Gastrocnemius medialis (tissue), 4 donors: ENCODE data around the gene EHBP1L1. TPM values are rescaled to one million over a fixed set of nuclear protein-coding genes. Genes with fewer than 3 reads are reported as not detected.
A peak's percentile ranks its signal among the peaks of the same experiment; 100 is the strongest.

ENCODE experiments used
- ATAC-seq, 2 donors: fragments of 150-250 bp; one replicate each; pipeline ENCODE4 v1.9.1; 2016
- DNase-seq, 2 donors: peaks; one replicate each; pipeline ENCODE4 v3.0.0-alpha.2; 2019
- H3K27ac ChIP-seq, 4 donors: fragments of 200-600 bp; sonication (generic); 1 replicate in 1 of 4; 2 replicates in 3 of 4; pipeline ENCODE4 v1.5.1; 2016 to 2018; ENCODE audit warnings: mild to moderate bottlenecking in 2 of 4, moderate library complexity in 1 of 4
- H3K27me3 ChIP-seq, 3 donors: fragments of 200-600 bp; sonication (generic) in 2 of 3; 1 replicate in 1 of 3; 2 replicates in 2 of 3; pipeline versions ENCODE4 v1.5.1 to v1.6.0; 2016 to 2019; ENCODE audit warnings: mild to moderate bottlenecking in 1 of 3, moderate library complexity in 1 of 3
- H3K36me3 ChIP-seq, 2 donors: fragments of 200-600 bp; sonication (generic) in 1 of 2; one replicate each; pipeline ENCODE4 v1.5.1; 2017 to 2018
- H3K4me1 ChIP-seq, 2 donors: fragments of 200-600 bp; sonication (generic) in 1 of 2; one replicate each; pipeline ENCODE4 v1.5.1; 2016 to 2017; ENCODE audit warnings: mild to moderate bottlenecking in 2 of 2
- H3K4me3 ChIP-seq, 4 donors: fragments of 200-600 bp; sonication (generic) in 3 of 4; 1 replicate in 1 of 4; 2 replicates in 3 of 4; pipeline ENCODE4 v1.5.1; 2016 to 2019; ENCODE audit warnings: mild to moderate bottlenecking in 2 of 4
- H3K9me3 ChIP-seq, 3 donors: fragments of 200-600 bp; sonication (generic) in 2 of 3; 1 replicate in 1 of 3; 2 replicates in 2 of 3; pipeline ENCODE4 v1.5.1; 2016 to 2019
- POLR2A ChIP-seq, 2 donors: fragments of 450-650 bp; IDR thresholded peaks; one replicate each; pipeline ENCODE4 v1.6.1; 2017; ENCODE audit warnings: antibody characterized with exemption in 2 of 2, mild to moderate bottlenecking in 2 of 2, moderate library complexity in 2 of 2
- in situ Hi-C, 4 donors: fragments of 200-750 bp; cut with MboI; loops; one replicate each; pipeline versions ENCODE4 v1.15.0 to v1.8.0; 2017; ENCODE audit warnings: low sequenced_read_pairs in 4 of 4
- intact Hi-C: fragments of 100-400 bp; cut with DNase I; formaldehyde crosslinking; loops from one replicate; pipeline ENCODE4 v1.15.1; 2023; ENCODE audit warnings: low total_unique reads
- total RNA-seq, 4 donors: library from RNA; depleted of rRNA; stranded (reverse); fragments of >200 nt; gene quantifications; one replicate each; pipeline versions ENCODE4 v1.1.0 to v1.2.3, GENCODE V29; 2016
- TF ChIP-seq, protein P1 (sequence below), 5 experiments: fragments of 450-650 bp in 3 of 5; fragments of 200-600 bp in 2 of 5; sonication (generic) in 2 of 5; IDR thresholded peaks in 4 of 5; conservative IDR thresholded peaks in 1 of 5; 1 replicate in 4 of 5; 2 replicates in 1 of 5; pipeline ENCODE4 v1.5.1; 2016 to 2019; ENCODE audit warnings: antibody characterized with exemption in 5 of 5, mild to moderate bottlenecking in 3 of 5, moderate library complexity in 3 of 5

EHBP1L1 gene
- total RNA-seq, 4 donors from 2014 or later, result 191 to 374 (median 250) TPM

DNA sequence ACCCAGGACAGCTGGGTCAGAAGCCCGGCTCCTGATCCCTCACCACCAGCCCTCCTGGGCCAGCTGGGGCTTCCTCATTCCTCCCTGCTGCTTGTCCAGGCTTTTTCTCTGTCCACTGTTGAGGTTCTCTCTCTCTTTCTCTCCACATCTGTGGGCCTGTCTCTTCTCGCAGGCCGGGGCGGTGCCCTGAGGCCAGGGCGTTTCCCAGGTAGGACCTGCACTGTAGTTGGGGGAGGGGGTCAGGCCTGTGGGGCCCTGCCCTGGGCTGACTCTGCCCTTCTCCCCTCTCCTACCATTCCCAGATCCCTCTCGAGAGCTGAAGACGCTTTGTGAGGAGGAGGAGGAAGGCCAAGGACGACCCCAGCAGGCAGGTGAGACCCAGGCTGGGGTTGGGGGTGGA, 4.9 kb downstream of the EHBP1L1 start:
- in situ Hi-C loops, result no loop called here
- H3K27ac ChIP-seq, result peak overlapping the region; percentile 100

DNA sequence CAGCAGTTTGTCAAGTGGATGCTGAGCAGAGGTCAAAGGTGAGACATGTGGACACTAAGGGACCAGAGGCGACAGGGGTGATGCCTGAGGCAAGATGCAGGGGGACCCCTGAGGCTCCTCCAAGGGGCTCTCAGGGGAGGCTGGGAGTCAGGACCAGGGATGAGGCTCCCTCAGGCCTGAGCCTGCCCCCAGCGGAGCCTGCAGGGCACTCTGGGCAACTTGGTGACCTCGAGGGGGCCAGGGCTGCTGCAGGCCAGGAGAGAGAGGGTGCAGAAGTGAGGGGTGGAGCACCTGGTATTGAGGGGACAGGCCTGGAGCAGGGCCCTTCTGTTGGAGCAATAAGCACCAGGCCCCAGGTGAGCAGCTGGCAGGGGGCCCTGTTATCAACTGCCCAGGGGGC, 6.1 kb downstream of the EHBP1L1 start:
- no peak for TF ChIP-seq POLR2A (IDR thresholded peaks at IDR 0.05)
- TF ChIP-seq, protein P1, sequence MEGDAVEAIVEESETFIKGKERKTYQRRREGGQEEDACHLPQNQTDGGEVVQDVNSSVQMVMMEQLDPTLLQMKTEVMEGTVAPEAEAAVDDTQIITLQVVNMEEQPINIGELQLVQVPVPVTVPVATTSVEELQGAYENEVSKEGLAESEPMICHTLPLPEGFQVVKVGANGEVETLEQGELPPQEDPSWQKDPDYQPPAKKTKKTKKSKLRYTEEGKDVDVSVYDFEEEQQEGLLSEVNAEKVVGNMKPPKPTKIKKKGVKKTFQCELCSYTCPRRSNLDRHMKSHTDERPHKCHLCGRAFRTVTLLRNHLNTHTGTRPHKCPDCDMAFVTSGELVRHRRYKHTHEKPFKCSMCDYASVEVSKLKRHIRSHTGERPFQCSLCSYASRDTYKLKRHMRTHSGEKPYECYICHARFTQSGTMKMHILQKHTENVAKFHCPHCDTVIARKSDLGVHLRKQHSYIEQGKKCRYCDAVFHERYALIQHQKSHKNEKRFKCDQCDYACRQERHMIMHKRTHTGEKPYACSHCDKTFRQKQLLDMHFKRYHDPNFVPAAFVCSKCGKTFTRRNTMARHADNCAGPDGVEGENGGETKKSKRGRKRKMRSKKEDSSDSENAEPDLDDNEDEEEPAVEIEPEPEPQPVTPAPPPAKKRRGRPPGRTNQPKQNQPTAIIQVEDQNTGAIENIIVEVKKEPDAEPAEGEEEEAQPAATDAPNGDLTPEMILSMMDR (IDR thresholded peaks at IDR 0.05 in 4 of 5, conservative IDR thresholded peaks at IDR 0.05 in 1 of 5), result no peak
- intact Hi-C loops (no loop called here), in situ Hi-C loops (no loop called here)
- Histone ChIP-seq H3K4me1 (peaks cover 51 to 54% of the 10 kb centered on the region in 2 donors), H3K36me3 (peaks cover 0 to 60% of the 10 kb centered on the region in 2 donors), H3K9me3 (no peaks in the 10 kb centered on the region), H3K27me3 (no peaks in the 10 kb centered on the region), H3K27ac (peak overlapping the region; percentile 100), H3K4me3 (no peak overlapping the region)
- DNase-seq (no peak), ATAC-seq (no peak)

More for the DNA sequence above, 4.9 kb downstream of the EHBP1L1 start:
- TF ChIP-seq, protein P1 (IDR thresholded peaks at IDR 0.05 in 4 of 5, conservative IDR thresholded peaks at IDR 0.05 in 1 of 5), result no peak
- no peak for TF ChIP-seq POLR2A (IDR thresholded peaks at IDR 0.05)
- Histone ChIP-seq H3K4me1 (peaks cover 44 to 48% of the 10 kb centered on the region in 2 donors), H3K4me3 (no peak overlapping the region), H3K36me3 (peaks cover 0 to 54% of the 10 kb centered on the region in 2 donors), H3K9me3 (no peaks in the 10 kb centered on the region), H3K27me3 (no peaks in the 10 kb centered on the region)
- ATAC-seq (no peak), DNase-seq (no peak)
- intact Hi-C loops, result no loop called here

DNA sequence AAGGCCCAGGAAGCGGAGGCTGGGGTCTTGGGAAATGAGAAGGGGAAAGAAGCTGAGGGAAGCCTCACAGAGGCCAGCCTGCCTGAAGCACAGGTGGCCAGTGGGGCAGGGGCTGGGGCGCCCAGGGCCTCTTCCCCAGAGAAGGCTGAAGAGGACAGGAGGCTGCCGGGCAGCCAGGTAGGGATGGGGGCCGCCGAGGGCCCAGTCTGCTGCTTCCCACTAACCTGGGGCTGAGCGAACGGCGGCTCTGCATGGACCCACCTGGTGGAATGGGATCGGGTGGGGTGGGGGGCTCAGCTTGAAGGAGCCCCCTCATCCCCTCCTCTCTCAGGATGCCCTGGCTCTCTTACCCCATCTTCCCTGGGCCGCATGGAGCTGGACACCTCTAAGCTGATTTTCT, 7.7 kb downstream of the EHBP1L1 start:
- peaks cover 51 to 54% of the 10 kb centered on the region in 2 donors for H3K4me1 ChIP-seq
- no peak for TF ChIP-seq POLR2A (IDR thresholded peaks at IDR 0.05)
- TF ChIP-seq, protein P1 (IDR thresholded peaks at IDR 0.05 in 4 of 5, conservative IDR thresholded peaks at IDR 0.05 in 1 of 5), result no peak

DNA sequence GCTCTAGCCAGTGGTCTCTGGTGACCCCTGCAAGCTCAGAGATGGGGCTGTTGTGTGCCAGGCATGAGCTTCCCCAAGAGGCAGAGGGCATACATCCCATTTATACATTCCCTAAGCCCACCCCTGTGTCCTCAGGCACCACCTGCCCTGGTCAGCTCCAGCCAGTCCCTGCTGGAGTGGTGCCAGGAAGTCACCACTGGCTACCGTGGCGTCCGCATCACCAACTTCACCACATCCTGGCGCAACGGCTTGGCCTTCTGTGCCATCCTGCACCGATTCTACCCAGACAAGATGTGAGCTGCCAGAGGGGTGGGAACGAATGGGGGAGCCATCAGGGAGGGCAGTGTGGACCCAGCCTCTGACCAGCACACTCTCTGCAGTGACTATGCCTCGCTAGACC, 8.3 kb downstream of the EHBP1L1 start:
- no peak overlapping the region for H3K4me3 ChIP-seq
- H3K4me1 ChIP-seq, result peaks cover 51 to 54% of the 10 kb centered on the region in 2 donors
- ATAC-seq (no peak), DNase-seq (no peak)
- in situ Hi-C loops (no loop called here), intact Hi-C loops (no loop called here)
- TF ChIP-seq, protein P1 (IDR thresholded peaks at IDR 0.05 in 4 of 5, conservative IDR thresholded peaks at IDR 0.05 in 1 of 5), result no peak
- TF ChIP-seq POLR2A (IDR thresholded peaks at IDR 0.05), result no peak
- H3K9me3 ChIP-seq, result no peaks in the 10 kb centered on the region
- H3K36me3 ChIP-seq, result peaks cover 0 to 60% of the 10 kb centered on the region in 2 donors
- no peaks in the 10 kb centered on the region for H3K27me3 ChIP-seq
- peak overlapping the region; percentile 100 for H3K27ac ChIP-seq

More for the DNA sequence above, 7.7 kb downstream of the EHBP1L1 start:
- intact Hi-C loops (no loop called here), in situ Hi-C loops (no loop called here)
- Histone ChIP-seq H3K4me3 (no peak overlapping the region), H3K27ac (peak overlapping the region; percentile 100), H3K36me3 (peaks cover 0 to 60% of the 10 kb centered on the region in 2 donors), H3K9me3 (no peaks in the 10 kb centered on the region), H3K27me3 (no peaks in the 10 kb centered on the region)
- ATAC-seq, result no peak
- DNase-seq, result no peak

DNA sequence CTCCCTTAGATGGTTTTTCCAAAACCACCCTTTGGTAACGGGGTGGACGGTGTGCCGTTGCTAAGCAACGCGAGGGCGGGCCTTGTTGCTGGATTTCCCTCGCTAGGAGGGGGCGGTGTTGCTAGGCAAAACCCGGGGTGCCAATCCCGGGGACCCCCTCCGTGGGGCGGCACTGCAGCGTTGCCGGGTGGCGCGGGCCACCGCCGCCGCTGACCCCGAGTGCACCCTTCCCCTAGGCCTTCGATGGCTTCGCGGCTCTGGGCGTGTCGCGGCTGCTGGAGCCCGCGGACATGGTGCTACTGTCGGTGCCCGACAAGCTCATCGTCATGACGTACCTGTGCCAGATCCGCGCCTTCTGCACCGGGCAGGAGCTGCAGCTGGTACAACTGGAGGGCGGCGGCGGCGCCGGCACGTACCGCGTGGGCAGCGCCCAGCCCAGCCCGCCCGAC, 8.9 kb downstream of the EHBP1L1 start:
- TF ChIP-seq, protein P1 (IDR thresholded peaks at IDR 0.05 in 4 of 5, conservative IDR thresholded peaks at IDR 0.05 in 1 of 5), result no peak
- no peak for TF ChIP-seq POLR2A (IDR thresholded peaks at IDR 0.05)
- Histone ChIP-seq H3K4me3 (no peak overlapping the region), H3K4me1 (peaks cover 56% of the 10 kb centered on the region in 2 donors), H3K27ac (peak overlapping the region; percentile 100), H3K9me3 (no peaks in the 10 kb centered on the region), H3K27me3 (no peaks in the 10 kb centered on the region), H3K36me3 (peaks cover 0 to 58% of the 10 kb centered on the region in 2 donors)
- in situ Hi-C loops (no loop called here), intact Hi-C loops (no loop called here)
- DNase-seq, result no peak
- ATAC-seq, result no peak
